AG10803 (cell line): ENCODE measurements around the gene ACBD3.
"Not testable (repeated sequence)": the region's sequence is repeated elsewhere in the genome, so short reads cannot be mapped to it uniquely, and the experiment has no call there.

Experiments used
- DNase-seq: peaks from one replicate; pipeline ENCODE4 v3.0.0; 2010; ENCODE audit warnings: low read depth
- H3K4me3 ChIP-seq: 2 replicates; pipeline ENCODE4 v1.5.1; 2011; ENCODE audit warnings: mild to moderate bottlenecking, low read length, control low read depth
- TF ChIP-seq, protein P1 (sequence below): conservative IDR thresholded peaks from 2 replicates; pipeline ENCODE4 v1.5.1; 2011; ENCODE audit warnings: mild to moderate bottlenecking, low read length, control low read depth, inconsistent platforms

Gene ACBD3

DNA sequence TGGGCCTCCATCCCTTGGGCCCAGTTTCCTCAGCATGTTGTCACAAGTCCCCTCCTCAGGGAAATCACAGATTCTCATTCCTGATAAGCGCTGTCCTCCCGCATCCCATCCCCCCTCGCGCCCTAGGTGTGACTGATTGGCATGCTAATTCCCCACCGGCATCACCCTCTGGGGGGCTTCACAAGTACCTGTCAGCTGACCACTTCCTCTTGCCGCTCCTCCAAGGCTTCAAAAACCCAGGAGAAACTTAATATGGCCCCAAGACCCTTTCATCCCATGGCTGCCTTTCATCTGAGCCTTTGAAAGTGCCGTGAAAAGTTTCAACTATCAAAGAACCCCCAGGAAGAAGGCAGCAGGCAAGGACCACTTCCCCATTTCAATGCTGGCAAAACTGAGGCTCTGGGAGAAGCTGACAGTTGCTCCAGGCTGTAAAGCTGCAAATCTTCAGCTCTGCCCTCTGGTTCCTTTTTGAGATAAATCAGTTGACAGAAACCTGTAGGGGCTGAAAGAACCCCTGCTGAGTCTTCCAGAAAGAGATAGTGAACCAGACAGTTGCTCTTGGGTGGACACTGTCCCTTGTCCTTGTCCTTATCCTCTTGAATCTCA, 24.1 kb upstream of the ACBD3 start:
- TF ChIP-seq, protein P1, sequence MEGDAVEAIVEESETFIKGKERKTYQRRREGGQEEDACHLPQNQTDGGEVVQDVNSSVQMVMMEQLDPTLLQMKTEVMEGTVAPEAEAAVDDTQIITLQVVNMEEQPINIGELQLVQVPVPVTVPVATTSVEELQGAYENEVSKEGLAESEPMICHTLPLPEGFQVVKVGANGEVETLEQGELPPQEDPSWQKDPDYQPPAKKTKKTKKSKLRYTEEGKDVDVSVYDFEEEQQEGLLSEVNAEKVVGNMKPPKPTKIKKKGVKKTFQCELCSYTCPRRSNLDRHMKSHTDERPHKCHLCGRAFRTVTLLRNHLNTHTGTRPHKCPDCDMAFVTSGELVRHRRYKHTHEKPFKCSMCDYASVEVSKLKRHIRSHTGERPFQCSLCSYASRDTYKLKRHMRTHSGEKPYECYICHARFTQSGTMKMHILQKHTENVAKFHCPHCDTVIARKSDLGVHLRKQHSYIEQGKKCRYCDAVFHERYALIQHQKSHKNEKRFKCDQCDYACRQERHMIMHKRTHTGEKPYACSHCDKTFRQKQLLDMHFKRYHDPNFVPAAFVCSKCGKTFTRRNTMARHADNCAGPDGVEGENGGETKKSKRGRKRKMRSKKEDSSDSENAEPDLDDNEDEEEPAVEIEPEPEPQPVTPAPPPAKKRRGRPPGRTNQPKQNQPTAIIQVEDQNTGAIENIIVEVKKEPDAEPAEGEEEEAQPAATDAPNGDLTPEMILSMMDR = no peak
- H3K4me3 ChIP-seq = no peak overlapping the region
- DNase-seq = no peak

DNA sequence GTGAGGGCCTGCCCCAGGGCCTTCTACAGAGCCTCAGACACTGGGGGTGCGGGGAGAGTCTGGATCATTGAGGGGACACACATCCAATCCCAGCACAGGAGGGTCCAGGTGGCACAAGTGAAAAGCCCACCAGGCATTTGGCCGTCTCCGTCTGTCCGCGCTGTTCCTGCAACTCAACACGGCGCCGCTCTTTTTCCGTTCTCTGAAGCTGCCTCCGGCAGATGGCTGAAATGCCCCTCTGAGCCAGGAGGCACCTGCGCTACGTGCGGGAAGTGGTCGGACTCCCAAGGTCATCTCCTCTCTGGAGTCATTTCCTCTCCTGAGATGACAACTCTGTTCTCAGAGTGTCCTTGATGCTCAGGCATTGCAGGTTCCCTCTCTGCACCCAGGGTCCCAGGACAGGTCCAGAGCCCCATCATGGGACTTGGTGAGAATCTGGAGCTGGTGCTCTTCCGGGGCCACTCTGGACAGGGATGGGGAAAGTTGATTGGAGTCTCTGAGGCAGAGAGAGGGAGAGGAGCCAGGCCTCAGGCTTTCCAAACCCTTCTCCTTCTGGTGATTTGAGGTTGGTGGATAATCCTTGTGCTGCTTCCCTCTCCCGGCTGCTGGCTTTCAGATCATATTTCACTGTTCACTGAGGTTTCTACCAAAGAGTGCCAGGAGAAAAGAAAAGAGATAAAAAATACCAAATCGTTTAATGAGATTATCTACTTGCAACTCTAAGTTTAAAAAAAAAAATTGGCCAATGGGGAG, 22.9 kb upstream of the ACBD3 start:
- no peak for DNase-seq
- TF ChIP-seq, protein P1 = no peak
- no peak overlapping the region for H3K4me3 ChIP-seq

DNA sequence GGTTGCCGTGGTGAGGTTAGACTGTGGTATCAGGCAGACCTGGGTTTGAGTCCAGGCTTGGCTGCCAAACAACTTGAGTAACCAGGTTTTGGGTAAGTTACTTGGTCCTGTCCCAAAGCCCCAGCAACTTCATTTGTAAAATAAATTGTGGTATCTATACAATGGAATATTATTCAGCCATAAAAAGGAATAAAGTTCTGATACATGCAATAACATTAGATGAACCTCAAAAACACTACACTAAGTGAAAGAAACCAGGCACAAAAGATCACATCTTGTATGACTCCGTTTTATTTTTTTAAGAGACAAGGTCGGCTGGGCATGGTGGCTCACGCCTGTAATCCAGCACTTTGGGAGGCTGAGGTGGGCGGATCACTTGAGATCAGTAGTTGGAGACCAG, 20.5 kb upstream of the ACBD3 start:
- TF ChIP-seq, protein P1 = no peak
- DNase-seq = no peak
- no peak overlapping the region for H3K4me3 ChIP-seq

DNA sequence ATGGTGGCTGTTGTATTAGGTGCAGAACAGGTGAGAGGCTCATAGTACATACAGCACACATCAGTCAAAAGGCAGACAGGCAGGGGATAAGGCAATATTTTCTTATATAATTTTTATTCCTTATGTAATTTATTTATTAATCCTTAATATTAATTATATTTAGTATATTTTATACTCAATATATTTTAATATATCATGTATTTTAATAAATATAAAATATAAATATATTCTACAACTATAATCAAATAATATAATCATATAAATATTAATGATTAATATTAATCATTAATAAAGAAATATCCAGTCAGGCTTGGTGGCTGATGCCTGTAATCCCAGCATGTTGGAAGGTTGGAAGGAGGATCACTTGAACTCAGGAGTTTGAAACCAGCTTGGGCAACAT, 17.7 kb upstream of the ACBD3 start:
- no peak overlapping the region for H3K4me3 ChIP-seq
- no peak for DNase-seq
- TF ChIP-seq, protein P1 = no peak

DNA sequence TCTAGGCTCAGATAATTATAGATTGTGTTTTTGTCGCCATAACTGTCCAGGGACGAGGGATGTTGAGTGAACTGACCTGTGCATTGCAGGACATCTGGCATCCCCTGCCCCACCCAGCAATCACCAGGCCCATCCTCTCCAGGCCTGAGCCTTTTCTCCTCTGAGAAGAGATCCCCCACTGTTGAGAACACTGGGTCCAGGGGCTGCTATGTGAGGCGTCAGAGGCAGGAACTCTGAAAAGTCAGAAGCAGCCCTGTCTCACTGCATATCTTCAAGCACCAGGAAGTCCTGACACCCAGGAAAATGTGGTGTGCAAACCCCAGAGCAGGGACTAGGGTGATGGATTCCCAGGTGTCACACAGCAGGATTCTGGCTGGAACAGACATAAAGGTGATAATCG, 17.1 kb upstream of the ACBD3 start:
- TF ChIP-seq, protein P1 = no peak
- H3K4me3 ChIP-seq = no peak overlapping the region
- DNase-seq = no peak

DNA sequence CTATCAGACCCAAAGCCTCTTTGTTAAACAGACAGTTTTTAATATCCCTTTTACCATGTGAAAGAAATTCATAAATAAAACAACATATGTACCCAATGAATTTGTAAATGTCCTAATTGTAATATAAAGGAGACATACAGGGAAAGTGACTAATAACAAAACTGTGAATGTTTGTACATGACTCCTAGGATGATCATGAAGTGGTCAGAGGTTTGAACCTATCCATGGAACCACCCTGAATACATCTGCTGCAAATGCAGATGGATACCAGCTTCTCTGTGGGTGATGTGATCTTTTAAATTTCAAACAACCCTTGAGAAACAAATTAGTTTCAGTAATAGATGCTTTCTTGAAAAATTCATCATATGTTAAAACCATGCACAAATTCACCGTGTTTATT, 16.7 kb upstream of the ACBD3 start:
- no peak for DNase-seq
- TF ChIP-seq, protein P1 = no peak

DNA sequence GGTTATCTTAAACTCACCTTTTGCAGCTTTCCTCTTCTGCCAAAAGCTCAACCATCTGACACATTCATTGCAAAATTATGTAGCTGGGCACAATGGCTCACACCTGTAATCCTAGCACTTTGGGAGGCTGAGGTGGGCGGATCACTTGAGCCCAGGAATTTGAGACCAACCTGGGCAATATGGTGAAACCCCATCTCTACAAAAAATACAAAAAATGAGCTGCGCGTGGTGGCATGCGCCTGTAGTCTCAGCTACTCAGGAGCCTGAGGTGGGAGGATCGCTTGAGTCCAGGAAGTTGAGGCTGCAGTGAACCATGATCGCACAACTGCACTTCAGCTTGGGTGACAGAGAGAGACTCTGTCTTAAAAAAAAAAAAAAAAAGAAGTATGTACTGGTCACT, 16.1 kb upstream of the ACBD3 start:
- not testable (repeated sequence) for H3K4me3 ChIP-seq, DNase-seq

More for the DNA sequence above, 16.7 kb upstream of the ACBD3 start:
- H3K4me3 ChIP-seq = no peak overlapping the region
